ENCODE measurements around the gene DHX9. TPM values are rescaled to one million over a fixed set of nuclear protein-coding genes. Genes with fewer than 3 reads are reported as not detected.

Gene DHX9
- total and polyA plus RNA-seq, 2 experiments from 2014 or later, result 151 to 262 TPM

GRCh38 chr1:182869241-182869666, 30.1 kb downstream of the DHX9 start (continued):
- no peak for TF ChIP-seq NANOG (IDR thresholded peaks at IDR 0.05; ENCODE audit: borderline replicate concordance)
- no peak for TF ChIP-seq REST (IDR thresholded peaks at IDR 0.05; ENCODE audit: unreplicated experiment)
- no peak for TF ChIP-seq ZNF114 (CRISPR knock-in tag; IDR thresholded peaks at IDR 0.05)

GRCh38 chr1:182872881-182873280, 33.7 kb downstream of the DHX9 start:
- Mint-ChIP-seq H3K9me3 (no peaks in the 10 kb centered on the region), H3K27me3 (ENCODE audit: insufficient read depth, low read depth, poor library complexity) (peaks cover 2% of the 10 kb centered on the region), H3K36me3 (ENCODE audit: low read depth) (peaks cover 96% of the 10 kb centered on the region), H3K27ac (no peak overlapping the region), H3K4me1 (no peaks in the 10 kb centered on the region), H3K4me3 (no peak overlapping the region)
- peaks cover 95% of the 10 kb centered on the region for H3K36me3 ChIP-seq (ENCODE audit: insufficient read depth)
- no peak for DNase-seq (ENCODE audit: low spot score)
- H3K27ac ChIP-seq (ENCODE audit: low read depth), result peak overlapping the region; percentile 13; the same call in 1 of the 2 replicates
- 0 out of 2 replicates have a peak, but pooled peaks cover 12% of the 10 kb centered on the region for H3F3A ChIP-seq (replicated peaks; ENCODE audit: low read depth)
- H3K4me3 ChIP-seq, result no peak overlapping the region
- no peaks in the 10 kb centered on the region for H3K27me3 ChIP-seq (ENCODE audit: insufficient read depth)
- peaks cover 16% of the 10 kb centered on the region for H4K20me1 ChIP-seq (replicated peaks; ENCODE audit: insufficient read depth)
- no peaks in the 10 kb centered on the region for H3K9me2 ChIP-seq (ENCODE audit: insufficient read depth)
- H2AFZ ChIP-seq, result no peak overlapping the region
- TF ChIP-seq CREB1 (CRISPR knock-in tag; IDR thresholded peaks at IDR 0.05; ENCODE audit: low read depth), result no peak
- peak; percentile 44 for TF ChIP-seq EZH2phosphoT487 (IDR thresholded peaks at IDR 0.05; ENCODE audit: unreplicated experiment)
- TF ChIP-seq CTCF (conservative IDR thresholded peaks at IDR 0.05; ENCODE audit: low read depth in 2 of 2), result no peak
- no peak for TF ChIP-seq EZH2 (IDR thresholded peaks at IDR 0.05; ENCODE audit: low read depth, unreplicated experiment)
- TF ChIP-seq ETS1 (IDR thresholded peaks at IDR 0.05), result no peak
- no peak for TF ChIP-seq STAT1 (IDR thresholded peaks at IDR 0.05; ENCODE audit: unreplicated experiment)
- H3K4me2 ChIP-seq, result no peak overlapping the region
- peaks cover 19% of the 10 kb centered on the region for H3K79me2 ChIP-seq (replicated peaks; ENCODE audit: insufficient read depth)
- no peaks in the 10 kb centered on the region for H3K4me1 ChIP-seq (ENCODE audit: insufficient read depth)
- ATAC-seq, result no peak
